C4-2B (cell line): ENCODE data around the gene PARD3B.

ENCODE experiments used
- H3K27ac ChIP-seq: fragments of 450-650 bp; 2 replicates; pipeline ENCODE4 v1.5.1; 2017
- CTCF ChIP-seq: fragments of 450-650 bp; conservative IDR thresholded peaks from 2 replicates; pipeline ENCODE4 v1.5.1; 2017; ENCODE audit warnings: mild to moderate bottlenecking
- ZFX ChIP-seq: fragments of 450-650 bp; IDR thresholded peaks from 2 replicates; pipeline ENCODE4 v1.6.1; 2017

The PARD3B gene

GRCh38 chr2:204744506-204744905 lies 199.2 kb downstream of the PARD3B start:
- no peak for TF ChIP-seq ZFX
- TF ChIP-seq CTCF, result no peak

GRCh38 chr2:204748286-204748685 lies 203.0 kb downstream of the PARD3B start:
- TF ChIP-seq ZFX, result no peak
- no peak for TF ChIP-seq CTCF
- no peak overlapping the region for H3K27ac ChIP-seq

More at GRCh38 chr2:204744506-204744905, 199.2 kb downstream of the PARD3B start:
- H3K27ac ChIP-seq, result no peak overlapping the region

- TF ChIP-seq ZFX, result no peak
- no peak for TF ChIP-seq CTCF
- H3K27ac ChIP-seq, result no peak overlapping the region
Measured at GRCh38 chr2:204749319-204749718, 204.0 kb downstream of the PARD3B start.

GRCh38 chr2:204750389-204750788 lies 205.1 kb downstream of the PARD3B start:
- H3K27ac ChIP-seq, result no peak overlapping the region
- no peak for TF ChIP-seq CTCF
- TF ChIP-seq ZFX, result no peak

- TF ChIP-seq CTCF, result no peak
- TF ChIP-seq ZFX, result no peak
- no peak overlapping the region for H3K27ac ChIP-seq
Measured at GRCh38 chr2:204751472-204751871, 206.2 kb downstream of the PARD3B start.

GRCh38 chr2:204753841-204754240 lies 208.6 kb downstream of the PARD3B start:
- TF ChIP-seq CTCF (no peak), ZFX (no peak)
- H3K27ac ChIP-seq, result no peak overlapping the region

GRCh38 chr2:204754898-204755297 lies 209.6 kb downstream of the PARD3B start:
- no peak overlapping the region for H3K27ac ChIP-seq
- no peak for TF ChIP-seq ZFX
- TF ChIP-seq CTCF, result no peak
